Activated gamma-delta T cell (primary cell): Measurements from ENCODE around the gene ZNF433.

Source experiments
- DNase-seq: peaks from one replicate; lab custom pipeline; 2025; lab: John Stamatoyannopoulos, UW

The ZNF433 gene

GRCh38 chr19:11989112-11989456 is 46.4 kb downstream of the ZNF433 start:
- DNase-seq, result no peak

GRCh38 chr19:11987405-11988281 is 47.8 kb downstream of the ZNF433 start:
- peak; percentile 63 for DNase-seq

GRCh38 chr19:11986754-11987153 is 48.7 kb downstream of the ZNF433 start:
- no peak for DNase-seq

- no peak for DNase-seq
Observed at GRCh38 chr19:11984986-11985385, 50.5 kb downstream of the ZNF433 start.

GRCh38 chr19:11982526-11982925 is 53.0 kb downstream of the ZNF433 start:
- no peak for DNase-seq

GRCh38 chr19:11979527-11979926 is 56.0 kb downstream of the ZNF433 start:
- DNase-seq, result no peak

- no peak for DNase-seq
Observed at GRCh38 chr19:11978492-11979100, 56.9 kb downstream of the ZNF433 start.

- DNase-seq, result no peak
Observed at GRCh38 chr19:11973019-11973810, 62.3 kb downstream of the ZNF433 start.

- no peak for DNase-seq
Observed at GRCh38 chr19:11971041-11971440, 64.4 kb downstream of the ZNF433 start.

- no peak for DNase-seq
Observed at GRCh38 chr19:11970174-11970573, 65.3 kb downstream of the ZNF433 start.

- peak; percentile 49 for DNase-seq
Observed at GRCh38 chr19:11964858-11965645, 70.4 kb downstream of the ZNF433 start, which contains the start of gene ZNF763. Gene ZNF763, plus strand, starts transcription at chr19:11965040. Its CDS starts 169 bp downstream, at chr19:11965209.
